Hematopoietic multipotent progenitor cell treated with erythropoietin and hydrocortisone succinate and interleukin-3 and kit ligand, for 8 days (in vitro differentiated cells): ENCODE data around the gene COL21A1.

Experiments used
- DNase-seq: peaks from one replicate; pipeline ENCODE4 v3.0.0-alpha.2; 2015

Gene COL21A1

DNA sequence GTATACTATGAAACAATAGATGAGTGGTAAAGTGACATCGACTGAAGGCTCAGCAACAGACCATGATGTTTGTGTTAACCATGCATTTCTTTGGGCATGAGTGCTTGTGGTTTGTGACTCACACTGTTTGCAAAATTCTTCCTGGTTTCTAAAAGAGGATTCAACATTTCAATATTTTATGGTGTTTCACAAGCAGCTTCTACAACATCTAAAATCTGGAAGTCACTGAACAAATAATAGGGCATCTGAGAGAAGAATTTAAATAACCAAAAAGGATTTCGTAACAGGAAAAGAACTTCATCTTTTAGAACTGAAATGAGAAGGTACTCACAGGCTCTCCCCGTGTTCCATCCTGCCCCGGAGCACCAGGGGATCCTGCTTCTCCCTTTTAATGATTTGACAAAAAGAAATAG is 146.2 kb downstream of the COL21A1 start:
- DNase-seq = no peak

DNA sequence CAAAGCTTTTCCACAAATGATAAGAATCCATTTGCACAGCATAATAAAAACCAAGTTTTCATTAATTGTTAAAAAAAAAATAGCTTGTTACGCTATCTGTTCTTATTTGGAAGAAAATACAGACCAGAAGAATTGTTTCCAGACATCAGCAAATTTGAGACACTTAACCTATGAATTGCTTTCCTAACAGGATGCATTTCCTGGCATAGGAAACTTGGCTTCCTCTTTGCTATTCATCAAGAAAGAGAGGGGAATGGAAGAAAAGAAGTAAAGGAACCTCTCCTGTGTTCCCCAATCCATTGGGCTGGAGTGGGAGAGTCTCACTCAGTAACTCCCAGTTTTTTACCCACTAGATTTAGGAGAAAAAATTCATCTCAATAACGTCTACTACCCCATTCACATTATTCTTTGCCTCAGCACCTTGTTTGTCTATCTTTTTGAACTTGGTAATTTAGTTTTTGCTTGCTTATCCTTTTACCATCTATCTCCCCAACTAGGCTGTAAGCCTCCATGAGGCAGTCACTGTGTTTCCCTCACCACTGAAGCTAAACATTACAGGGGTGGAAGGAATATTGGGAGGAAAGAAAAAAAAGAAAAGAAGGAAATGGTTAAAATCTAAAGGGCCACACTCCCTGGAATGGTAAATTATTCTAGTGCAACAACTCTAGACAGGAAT is 150.3 kb downstream of the COL21A1 start:
- no peak for DNase-seq

DNA sequence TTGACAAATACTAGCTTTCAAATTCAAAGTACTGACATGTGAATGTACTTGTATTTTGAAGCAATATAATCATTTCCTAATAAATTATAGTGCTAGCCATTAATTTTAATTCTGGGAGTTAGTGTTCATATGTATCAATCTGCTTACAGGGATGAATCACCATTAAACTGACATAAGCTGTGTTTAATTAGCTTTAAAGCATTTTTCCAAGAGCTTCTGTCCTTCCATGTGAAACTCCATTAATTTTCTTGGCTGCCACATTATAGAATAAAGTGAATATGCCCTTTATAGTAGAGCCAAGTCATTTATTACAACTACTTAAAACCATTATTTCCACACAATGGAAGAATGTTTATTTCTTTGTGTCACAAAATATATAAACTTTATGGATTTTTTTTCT is 150.8 kb downstream of the COL21A1 start:
- DNase-seq = no peak

DNA sequence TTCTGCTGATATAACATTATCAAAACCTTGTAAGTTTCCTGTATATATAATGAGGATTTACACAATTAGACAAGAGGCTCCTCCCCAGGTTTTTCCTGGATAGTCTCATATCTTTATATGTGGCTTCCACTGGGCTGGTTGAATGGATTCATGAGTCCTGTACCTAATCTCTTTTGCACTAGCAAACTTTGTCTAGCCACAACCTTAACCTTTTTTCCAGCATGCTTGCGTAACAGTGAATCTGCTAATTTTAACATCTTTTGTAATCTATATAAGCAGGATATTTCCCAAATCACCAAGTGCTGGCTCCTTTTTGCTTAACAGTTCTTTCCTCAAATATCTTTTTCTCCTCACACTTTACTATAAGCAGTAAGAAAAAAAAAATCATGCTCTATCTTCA is 153.6 kb downstream of the COL21A1 start:
- DNase-seq = no peak

DNA sequence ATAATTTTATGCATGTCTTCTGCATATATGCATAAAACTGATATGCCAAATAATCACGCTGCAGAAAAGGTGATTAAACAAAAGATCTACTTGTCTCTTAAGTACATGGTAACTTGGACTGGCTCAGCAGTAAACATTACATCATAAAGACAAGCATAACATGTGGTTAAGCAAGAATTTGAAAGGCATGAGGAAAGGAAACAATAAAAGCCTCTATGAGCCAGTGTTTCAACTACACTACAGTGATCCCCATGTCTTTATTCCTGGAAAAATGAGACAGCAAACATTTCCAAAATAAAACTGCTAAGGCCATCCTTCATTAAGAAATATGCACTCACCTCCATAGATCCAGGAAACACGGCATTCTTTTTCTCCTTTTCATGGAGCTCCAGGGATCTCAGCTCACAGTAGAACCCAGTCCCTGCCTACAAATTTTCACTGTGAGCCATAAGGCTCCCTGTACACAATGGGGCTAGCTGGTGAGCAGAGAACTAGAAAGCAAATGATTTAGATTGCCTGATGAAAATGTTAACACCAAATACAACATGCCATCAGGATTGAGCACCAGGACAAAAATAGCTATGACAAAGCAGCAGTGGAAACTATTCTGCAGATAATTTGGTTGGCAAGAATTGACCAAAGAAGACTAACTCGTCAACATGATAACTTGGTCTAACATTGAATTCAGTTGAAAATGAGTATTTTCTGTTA is 156.1 kb downstream of the COL21A1 start:
- no peak for DNase-seq

DNA sequence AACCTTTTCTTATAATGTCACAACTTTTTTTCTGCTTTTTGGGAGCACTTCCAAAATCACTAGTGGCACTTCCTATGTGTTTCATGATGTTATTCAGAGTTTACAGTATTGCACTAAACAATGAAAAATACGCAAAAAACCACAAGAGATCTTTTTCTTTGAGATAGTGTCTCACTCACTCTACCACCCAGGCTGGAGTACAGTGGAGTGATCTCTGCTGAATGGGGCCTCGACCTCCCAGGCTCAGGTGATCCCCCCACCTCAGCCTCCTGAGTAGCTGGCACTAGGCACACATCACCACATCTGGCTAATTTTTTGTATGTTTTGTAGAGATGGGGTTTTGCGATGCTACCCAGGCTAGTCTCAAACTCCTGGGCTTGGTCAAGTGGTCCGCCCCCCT is 158.7 kb downstream of the COL21A1 start:
- no peak for DNase-seq

DNA sequence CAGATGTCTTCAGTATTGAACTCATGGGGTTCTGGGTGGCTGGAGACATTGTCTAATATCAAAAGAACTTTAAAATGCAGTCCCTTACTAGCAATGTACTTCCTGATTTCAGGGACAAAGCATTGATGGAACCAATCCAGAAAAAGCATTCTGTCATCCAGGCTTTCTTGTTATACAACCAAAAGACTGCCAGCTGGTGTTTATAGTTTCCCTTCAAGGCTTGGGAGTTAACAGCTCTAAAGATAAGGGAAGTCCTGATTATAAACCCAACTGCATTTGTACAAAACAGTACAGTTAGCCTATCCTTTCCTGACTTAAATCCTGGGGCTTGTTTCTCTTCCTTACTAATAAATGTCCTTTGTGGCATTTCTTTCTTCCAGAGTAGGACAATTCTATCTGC is 160.0 kb downstream of the COL21A1 start:
- no peak for DNase-seq

DNA sequence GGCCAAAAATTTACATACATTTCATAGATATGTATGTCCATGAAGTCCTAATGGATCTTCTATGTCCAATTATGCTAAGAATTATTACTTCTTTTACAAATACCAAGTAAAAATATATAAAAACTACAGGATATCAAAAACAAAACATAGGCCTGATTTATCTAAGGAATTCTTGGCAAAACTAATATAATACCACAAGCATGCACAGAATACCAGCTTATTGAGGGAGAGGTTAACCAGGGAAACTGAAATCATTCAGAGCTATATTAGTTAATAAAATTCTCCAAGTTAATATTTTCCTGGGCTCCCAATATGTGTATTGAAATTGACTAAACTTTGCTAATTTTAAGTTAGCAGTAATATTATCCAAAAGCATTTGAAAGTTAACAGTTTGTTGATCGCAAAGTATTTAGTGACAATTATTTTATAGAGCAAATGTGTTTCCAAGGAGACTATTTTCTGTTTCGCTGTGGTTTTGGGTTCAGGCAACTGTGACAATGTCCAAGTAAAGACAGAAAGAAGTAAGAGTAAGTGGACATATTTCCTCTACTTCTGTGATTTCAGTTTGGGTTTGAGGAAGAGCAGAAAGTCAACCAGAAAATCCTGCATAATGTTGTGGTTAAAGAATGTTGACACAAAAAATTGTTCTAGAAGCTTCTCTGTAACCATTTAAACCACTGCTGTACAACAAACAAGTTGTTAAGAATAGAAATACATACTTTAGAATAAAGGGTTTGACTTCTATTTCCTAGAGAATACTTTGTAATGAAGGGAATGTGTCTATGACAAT is 167.4 kb downstream of the COL21A1 start:
- no peak for DNase-seq

DNA sequence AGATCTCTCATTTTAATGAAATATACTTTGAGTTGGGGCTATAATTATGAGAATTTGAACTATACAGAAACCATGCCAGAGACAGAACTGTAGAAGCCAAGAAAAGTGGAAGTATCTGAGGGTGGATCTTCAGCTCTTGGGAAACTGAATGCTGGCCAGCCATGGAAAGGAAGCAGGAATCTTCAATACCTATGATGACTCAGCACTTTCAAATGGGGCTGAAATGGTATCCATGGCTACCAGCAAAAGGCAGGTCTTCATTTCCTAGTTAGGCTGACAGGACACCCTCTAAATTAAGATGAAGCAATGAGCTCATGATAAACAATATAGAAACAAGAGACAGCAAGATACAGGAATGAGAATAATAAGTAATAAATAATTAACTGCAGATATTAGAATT is 171.3 kb downstream of the COL21A1 start:
- no peak for DNase-seq

DNA sequence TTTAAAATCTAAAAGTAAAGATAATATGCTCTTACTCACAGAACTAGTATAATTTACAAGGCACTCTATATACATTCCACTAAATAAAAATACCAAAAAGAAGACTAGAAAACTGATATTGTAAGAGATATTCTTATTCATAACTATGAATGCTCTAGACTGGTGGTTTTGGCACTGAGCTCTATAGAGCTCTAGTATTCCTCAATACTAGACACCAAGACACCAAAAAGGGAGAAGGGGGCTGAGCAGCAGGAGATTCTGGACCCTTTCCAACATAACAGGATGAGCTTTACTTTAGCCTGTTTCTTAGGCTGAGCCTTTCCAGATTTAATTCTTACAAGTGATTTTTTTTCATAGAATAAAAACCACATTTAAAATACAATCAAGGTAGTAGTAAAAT is 173.6 kb downstream of the COL21A1 start:
- no peak for DNase-seq

DNA sequence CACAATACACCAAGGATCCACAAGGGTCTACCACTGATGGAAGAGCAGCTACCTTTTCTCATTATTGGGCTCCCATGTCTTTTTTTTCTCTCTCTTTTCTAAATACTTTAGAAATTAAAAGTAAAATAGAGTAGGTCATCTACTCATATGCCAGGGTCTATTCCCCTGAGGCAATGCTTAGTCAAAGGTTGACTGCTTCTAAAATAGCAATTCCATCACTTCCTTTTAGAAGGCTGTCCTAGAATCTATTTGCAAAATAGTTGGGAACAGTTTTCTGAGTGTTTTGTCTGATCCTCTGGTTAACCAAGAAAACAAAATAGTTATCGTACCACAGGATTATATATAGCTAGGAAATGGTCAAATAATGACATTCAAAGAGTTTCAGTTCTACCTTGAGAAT is 174.1 kb downstream of the COL21A1 start:
- DNase-seq = no peak

DNA sequence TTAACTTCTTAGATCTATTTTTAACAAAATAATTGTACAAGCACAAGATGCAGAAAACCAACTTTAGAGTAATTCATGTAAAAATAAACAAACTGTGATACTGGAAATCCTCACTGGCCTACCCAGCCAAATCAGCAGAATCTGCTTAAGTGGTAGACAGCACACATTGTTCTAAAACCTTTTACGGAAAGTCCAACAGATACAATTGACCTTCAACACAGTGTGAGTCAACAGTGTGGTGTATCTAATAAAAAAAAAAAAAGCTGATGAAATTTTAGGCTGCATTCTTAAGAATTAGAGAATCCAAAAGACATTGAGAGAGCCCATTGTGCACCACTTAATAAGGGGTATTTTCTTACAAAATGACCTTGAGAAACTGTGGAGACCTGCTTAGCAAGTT is 174.5 kb downstream of the COL21A1 start:
- DNase-seq = no peak

DNA sequence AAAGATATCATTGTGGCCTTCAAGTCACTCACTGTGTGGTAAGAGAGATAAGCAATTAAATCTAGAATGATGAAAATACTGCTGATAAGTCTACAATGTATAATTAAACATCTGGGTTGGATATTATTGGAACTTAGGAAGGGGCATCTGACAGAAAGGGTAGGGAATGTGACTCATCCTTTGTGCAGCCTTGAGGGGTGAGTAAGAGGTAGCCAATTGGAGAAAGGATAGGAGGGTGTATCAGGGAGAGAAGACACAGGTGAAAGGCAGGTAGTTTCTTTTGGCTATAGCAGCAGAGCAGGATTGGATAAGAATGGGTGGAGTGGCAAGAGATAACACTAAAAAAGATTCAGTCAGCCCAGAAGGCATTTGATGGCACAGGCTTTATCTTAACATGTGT is 182.0 kb downstream of the COL21A1 start:
- no peak for DNase-seq

DNA sequence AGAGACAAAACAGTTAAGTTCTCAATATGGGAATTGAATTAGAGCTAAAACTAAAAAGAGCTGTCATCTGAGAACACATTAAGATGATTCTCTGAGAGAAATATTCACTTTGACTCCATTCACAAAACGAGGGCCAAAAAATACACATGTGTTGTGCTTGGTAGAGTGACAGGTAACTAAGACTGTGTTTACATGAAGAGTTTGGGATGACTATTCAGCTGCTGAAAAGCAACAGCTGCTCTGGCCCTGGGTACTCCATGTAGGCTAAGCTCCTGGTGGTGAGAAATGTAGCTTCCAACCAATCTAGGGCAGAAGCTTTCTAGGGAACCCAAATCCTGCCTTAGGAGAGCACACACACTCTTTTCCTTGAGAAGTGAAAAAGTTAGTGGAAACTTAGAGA is 184.5 kb downstream of the COL21A1 start:
- DNase-seq = no peak

DNA sequence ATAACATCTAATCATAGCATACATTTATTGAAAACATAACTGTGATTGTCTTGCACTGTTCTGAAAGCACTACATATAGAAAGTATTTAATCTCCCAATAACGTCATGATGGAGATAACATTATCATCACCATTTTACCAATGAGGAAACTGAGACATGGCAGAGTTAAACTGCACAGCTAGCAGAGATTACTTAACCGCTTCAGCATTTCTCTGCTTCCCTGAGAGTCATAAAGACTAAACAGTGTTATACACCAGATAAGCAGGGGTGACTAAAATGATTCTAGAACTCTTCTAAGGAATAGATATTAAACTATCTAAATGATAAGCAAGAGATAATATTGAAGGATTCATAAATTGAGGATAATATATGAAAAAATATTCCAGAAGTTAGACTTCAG is 188.7 kb downstream of the COL21A1 start:
- DNase-seq = no peak

DNA sequence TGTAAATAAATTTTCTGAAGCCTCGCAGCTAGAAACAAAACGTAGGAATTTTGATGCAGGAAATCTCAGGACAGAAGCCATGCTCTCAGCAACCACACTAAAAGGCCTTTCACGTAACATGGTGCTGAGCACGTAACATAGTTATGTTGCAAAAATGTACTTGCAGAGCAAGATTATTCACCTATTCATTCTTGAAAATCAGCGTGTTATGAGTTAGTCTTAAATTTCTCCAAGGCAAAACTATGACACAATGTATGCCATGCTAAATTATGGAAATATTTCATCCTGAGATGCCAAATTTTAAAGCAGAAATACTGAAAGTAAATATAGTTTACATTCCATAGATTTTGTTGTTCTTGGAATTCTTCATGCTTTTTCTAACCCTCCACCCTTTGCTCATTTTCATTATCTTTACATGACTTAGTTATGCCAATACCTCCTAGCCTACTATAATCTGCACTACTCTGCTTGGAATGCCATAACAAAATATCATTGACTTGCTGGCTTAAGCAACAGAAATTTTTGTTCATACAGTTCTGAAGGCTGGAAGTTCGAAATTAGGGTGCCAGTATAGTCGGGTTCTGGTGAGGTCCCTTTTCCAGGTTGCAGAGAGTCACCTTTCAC is 192.2 kb downstream of the COL21A1 start:
- no peak for DNase-seq

DNA sequence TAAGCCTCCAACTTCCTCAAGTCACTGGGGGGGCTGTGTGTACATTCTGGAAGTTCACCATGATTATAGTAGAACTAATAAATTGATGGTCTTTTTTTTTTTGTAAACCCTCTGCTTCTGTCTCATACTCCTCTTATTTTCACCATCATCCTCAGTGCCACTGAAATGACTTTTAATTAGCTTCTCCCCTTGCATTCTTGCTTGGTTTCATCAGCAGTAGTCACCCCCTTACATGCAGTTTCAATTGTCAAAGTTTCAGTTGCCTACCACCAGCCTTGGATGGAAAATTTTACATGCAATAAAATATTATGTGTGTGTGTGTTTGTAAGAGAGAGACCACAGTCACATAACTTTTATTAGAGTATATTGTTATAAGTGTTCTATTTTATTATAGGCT is 196.2 kb downstream of the COL21A1 start:
- DNase-seq = no peak

DNA sequence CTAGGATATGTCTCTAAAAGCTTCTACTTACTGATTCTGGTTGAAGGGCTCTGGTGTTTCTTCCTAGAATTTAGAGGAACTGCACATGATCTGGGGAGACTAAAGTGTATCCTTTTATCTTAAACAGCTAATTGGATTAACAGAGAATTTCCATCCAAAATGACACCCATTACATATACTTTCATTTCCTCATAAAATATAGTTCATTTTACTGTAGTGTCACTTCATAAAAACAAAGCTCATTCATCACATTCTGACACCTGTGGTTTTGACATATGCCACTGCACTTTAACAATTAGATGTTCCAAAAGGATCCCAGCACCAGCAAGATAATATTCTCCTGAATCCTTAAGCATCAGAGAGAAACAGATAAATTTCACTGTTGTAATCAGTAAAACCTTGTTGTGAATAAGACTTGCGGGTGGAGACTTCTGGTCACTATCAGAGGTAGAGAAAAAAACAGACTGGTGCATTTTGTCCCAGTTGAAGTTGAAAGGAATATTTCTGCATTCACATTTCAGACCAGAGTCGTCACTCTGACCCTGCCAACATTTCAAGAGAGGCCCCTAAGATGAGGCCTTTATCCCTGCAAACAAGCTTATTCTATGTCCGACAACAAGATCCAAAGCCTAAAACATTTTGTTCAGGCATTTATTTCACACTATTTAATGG is 196.7 kb downstream of the COL21A1 start:
- no peak for DNase-seq

DNA sequence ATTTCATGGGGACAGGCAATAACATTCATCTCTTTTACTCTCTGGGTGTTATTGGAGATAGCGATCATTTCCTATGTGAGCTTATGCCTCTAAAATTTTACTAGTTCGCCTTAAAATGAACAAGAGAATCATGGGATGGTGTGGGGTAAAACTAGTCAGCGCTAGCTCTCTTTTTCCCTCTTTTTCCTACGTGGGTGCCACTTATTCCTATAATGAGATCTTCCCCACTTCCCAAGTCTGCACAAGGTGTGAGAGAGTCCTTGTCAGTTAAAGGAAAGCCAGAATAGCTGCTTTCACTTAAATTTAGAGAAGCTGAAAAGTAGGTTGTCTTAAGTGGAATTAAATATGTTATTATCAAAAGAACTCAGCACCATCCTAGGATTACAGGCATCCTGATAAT is 198.8 kb downstream of the COL21A1 start:
- no peak for DNase-seq

DNA sequence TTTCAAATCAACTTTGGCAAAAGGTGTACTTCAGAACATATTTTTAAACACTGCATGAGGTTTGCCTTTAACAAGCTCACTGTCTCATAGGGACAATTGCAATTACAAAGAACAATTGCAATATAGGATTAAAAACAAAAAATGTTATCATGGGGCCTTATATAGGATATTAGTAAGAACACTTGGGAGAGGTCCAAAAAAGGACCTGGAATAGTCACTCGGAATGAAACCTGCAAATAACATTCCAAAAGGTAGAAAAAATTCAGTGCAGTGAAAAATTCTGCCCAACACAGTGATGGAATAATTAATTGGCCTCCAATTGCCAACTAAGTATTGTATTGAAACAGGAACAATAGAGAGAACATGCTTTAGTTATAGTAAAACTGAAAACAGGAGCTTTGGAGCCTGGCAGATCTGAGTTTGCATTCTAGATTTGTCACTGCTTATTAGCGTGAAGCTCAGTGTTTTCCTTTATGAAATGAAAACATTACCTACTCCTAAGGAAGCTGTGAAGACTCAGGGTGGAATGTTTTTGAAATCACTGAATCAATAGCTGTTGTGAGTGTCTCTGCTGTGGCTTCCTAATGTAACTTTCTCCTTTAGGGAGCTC is 199.3 kb downstream of the COL21A1 start:
- no peak for DNase-seq

DNA sequence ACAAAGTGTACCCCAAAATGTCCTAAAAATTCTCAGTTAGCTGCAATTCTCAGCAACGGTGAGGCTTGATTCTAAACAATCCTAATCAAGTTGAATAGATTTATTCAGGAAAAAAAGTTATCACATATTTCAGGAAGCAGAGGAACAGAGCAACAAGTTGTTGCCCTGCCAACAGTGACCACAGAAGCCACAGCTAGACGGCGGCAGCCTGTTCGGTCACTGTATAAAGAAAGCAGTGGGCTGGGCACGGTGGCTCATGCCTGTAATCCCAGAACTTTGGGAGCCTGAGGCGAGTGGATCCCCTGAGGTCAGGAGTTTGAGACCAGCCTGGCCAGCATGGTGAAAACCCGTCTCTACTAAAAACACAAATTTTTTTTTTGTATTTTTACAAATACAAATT is 200.8 kb downstream of the COL21A1 start:
- DNase-seq = no peak

DNA sequence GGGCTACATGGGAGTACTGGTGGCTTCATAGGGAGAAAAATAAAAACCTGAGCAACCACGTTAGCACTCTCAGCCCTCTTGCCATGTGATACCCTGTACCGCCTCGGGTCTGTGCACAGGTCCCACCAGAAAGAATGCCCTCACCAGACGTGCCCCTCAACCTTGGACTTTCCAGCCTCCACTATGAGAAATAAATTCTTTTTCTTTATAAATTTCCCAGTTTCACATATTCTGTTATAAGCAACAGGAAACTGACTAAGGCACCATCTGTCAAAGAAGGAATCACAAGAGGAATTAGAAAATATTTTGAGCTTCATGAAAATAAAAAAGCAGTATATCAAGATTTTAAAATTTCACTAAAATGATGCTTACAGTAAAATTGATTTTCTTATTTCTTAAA is 203.6 kb downstream of the COL21A1 start:
- no peak for DNase-seq

DNA sequence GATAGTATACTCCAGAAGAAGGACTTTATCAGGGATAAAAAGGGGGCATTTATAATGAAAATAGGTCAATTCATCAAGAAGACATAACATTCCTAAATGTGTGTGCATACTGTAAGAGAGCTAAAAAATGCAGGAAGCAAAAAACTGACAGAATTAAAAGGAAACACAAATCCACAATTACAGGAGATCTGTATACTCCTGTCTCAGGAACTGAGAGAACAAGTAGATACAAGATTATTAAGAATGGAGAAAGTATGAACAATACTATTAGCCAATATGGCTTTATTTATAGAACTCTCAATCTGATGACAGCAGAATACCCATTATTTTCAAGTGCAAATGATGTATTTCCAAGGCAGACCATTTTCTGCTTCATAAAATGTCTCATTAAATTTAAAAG is 204.3 kb downstream of the COL21A1 start:
- no peak for DNase-seq
